HepG2 (cell line): ENCODE data around the gene WAS. TPM values are rescaled to one million over a fixed set of nuclear protein-coding genes. Genes with fewer than 3 reads are reported as not detected.

Source experiments
- AGO2 ChIP-seq: fragments of 200-400 bp; formaldehyde crosslinking; optimal IDR thresholded peaks from 2 replicates; pipeline ENCODE3; 2017; ENCODE audit warnings: mild to moderate bottlenecking, low read depth, low read length, moderate library complexity
- ASH2L ChIP-seq: fragments of 300-600, 200-600 bp; sonication (generic); IDR thresholded peaks from 2 replicates; pipeline ENCODE4 v1.7.0; 2017; ENCODE audit warnings: low read depth, mild to moderate bottlenecking, moderate library complexity, mixed read lengths, low read length; ENCODE audit not compliant: insufficient read length
- FOXA1 ChIP-seq, 2 experiments: fragments of 450-650 bp in 1 of 2; sonication (generic) in 1 of 2; formaldehyde crosslinking in 1 of 2; IDR thresholded peaks; 2 replicates each; pipeline versions ENCODE4 v1.4.0 to v1.6.1; 2016 to 2020; ENCODE audit warnings: missing genetic modification reagents in 1 of 2
- GFI1 ChIP-seq: sonication (generic); formaldehyde crosslinking; IDR thresholded peaks from 2 replicates; pipeline ENCODE4 v1.5.0; 2020; ENCODE audit warnings: missing genetic modification reagents, mild to moderate bottlenecking, borderline replicate concordance
- HOXA5 ChIP-seq: sonication (generic); formaldehyde crosslinking; IDR thresholded peaks from 2 replicates; pipeline ENCODE4 v1.4.0; 2020; ENCODE audit warnings: missing genetic modification reagents
- MAFF ChIP-seq: IDR thresholded peaks from 2 replicates; pipeline ENCODE4 v1.6.1; 2011; ENCODE audit warnings: low read depth, low read length, improper control_type of control experiment
- NFYB ChIP-seq: sonication (generic); formaldehyde crosslinking; IDR thresholded peaks from 2 replicates; pipeline ENCODE4 v1.4.0; 2020; ENCODE audit warnings: missing genetic modification reagents
- SALL1 ChIP-seq: sonication (generic); formaldehyde crosslinking; IDR thresholded peaks from 2 replicates; pipeline ENCODE4 v1.8.0; 2022; ENCODE audit warnings: mild to moderate bottlenecking, missing genetic modification reagents
- TAF1 ChIP-seq: sonication (generic); formaldehyde crosslinking; IDR thresholded peaks from 2 replicates; pipeline ENCODE4 v1.4.0; 2020; ENCODE audit warnings: missing genetic modification reagents
- TCF12 ChIP-seq, 2 experiments: fragments of 450-650 bp in 1 of 2; sonication (generic) in 1 of 2; formaldehyde crosslinking in 1 of 2; IDR thresholded peaks; 2 replicates each; pipeline versions ENCODE4 v1.6.1 to v1.8.0; 2017 to 2022; ENCODE audit warnings: antibody characterized with exemption in 1 of 2, mild to moderate bottlenecking in 1 of 2, missing genetic modification reagents in 1 of 2, moderate library complexity in 1 of 2
- ZNF652 ChIP-seq: IDR thresholded peaks from 2 replicates; pipeline ENCODE4 v1.6.1; 2016; ENCODE audit warnings: low read depth, borderline replicate concordance
- ZNF746 ChIP-seq: sonication (generic); formaldehyde crosslinking; IDR thresholded peaks from 2 replicates; pipeline ENCODE4 v1.8.0; 2022; ENCODE audit warnings: mild to moderate bottlenecking, missing genetic modification reagents
- polyA plus RNA-seq, 8 experiments: library from polyadenylated mRNA; depleted of rRNA in 3 of 8; stranded (reverse) in 7 of 8; unstranded in 1 of 8; fragments of >200 nt; fragmentation: Illumina TruSeq in 4 of 8; extraction: Trizol in 4 of 8; gene quantifications; 2 replicates each; pipeline versions ENCODE4 v1.2.1 to v1.2.3, GENCODE V29; 2011 to 2016; ENCODE audit warnings: low read depth in 4 of 8, missing spikeins in 1 of 8, mixed read lengths in 1 of 8; ENCODE audit not compliant: insufficient read depth in 1 of 8
- total RNA-seq, 5 experiments: library from RNA; depleted of rRNA; stranded (reverse); fragments of >200 nt; fragmentation: Illumina TruSeq; extraction: Trizol; gene quantifications; 2 replicates each; pipeline ENCODE4 v1.2.3, GENCODE V29; 2016; ENCODE audit warnings: low read depth in 1 of 5
- TF ChIP-seq, protein P1 (sequence below): sonication (generic); formaldehyde crosslinking; IDR thresholded peaks from 2 replicates; pipeline ENCODE4 v1.8.1; 2023; ENCODE audit warnings: mild to moderate bottlenecking, missing genetic modification reagents
- TF ChIP-seq, protein P2 (sequence below): sonication (generic); formaldehyde crosslinking; IDR thresholded peaks from 2 replicates; pipeline ENCODE4 v1.4.0; 2020; ENCODE audit warnings: mild to moderate bottlenecking, low read depth, missing genetic modification reagents
- TF ChIP-seq, protein P3 (sequence below): sonication (generic); formaldehyde crosslinking; IDR thresholded peaks from 2 replicates; pipeline ENCODE4; 2020; ENCODE audit warnings: missing genetic modification reagents, mild to moderate bottlenecking, borderline replicate concordance
- TF ChIP-seq, protein P4 (sequence below): sonication (generic); formaldehyde crosslinking; IDR thresholded peaks from 2 replicates; pipeline ENCODE4 v1.5.1; 2020; ENCODE audit warnings: missing genetic modification reagents, mild to moderate bottlenecking, borderline replicate concordance
- TF ChIP-seq, protein P5 (sequence below): sonication (generic); formaldehyde crosslinking; IDR thresholded peaks from 2 replicates; pipeline ENCODE4 v1.4.0; 2020; ENCODE audit warnings: low read depth, missing genetic modification reagents

WAS gene
- total and polyA plus RNA-seq, 2 of the 13 experiments (the other 11 are each of a cell fraction or from before 2014, with no cell fraction given), result 0.11 TPM; not detected in 1

DNA sequence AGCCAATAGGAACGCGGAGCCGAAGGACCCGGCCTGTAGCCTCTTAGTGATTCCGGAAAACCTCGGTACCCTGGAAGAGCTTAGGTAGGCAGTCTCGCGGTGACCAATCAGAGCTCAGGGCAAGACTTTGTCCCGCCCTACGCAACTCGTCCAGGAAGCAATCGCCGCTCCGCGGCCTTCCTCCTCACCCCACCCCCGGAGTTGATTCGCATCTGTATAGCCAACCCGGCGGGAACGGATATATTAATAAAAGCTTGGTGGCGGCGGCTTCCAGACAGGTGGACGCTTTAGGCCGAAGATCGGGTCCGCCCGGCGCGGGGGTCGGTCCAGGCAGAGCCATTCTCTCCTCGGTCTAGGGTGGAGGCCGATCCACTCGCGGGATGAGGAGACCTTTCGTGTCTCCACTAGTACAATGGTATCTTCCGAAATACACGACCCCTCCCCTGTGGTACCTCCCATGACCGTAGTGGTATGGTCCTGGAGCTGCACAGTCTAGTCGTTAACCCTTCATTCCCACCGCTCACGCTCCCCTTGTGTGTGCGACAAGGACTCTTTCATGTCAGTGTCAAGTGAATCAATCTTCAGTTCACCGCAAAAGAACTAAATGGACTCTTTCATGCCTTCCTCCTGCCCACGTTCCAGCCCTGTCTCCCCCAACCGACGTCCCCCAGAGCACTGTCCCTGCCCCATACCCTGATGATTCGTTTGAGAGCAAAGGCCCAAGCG is 53.8 kb downstream of the WAS start (continued):
- TF ChIP-seq, protein P1, sequence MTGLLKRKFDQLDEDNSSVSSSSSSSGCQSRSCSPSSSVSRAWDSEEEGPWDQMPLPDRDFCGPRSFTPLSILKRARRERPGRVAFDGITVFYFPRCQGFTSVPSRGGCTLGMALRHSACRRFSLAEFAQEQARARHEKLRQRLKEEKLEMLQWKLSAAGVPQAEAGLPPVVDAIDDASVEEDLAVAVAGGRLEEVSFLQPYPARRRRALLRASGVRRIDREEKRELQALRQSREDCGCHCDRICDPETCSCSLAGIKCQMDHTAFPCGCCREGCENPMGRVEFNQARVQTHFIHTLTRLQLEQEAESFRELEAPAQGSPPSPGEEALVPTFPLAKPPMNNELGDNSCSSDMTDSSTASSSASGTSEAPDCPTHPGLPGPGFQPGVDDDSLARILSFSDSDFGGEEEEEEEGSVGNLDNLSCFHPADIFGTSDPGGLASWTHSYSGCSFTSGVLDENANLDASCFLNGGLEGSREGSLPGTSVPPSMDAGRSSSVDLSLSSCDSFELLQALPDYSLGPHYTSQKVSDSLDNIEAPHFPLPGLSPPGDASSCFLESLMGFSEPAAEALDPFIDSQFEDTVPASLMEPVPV (CRISPR knock-in tag), result 0 out of 2 replicates have a peak, but pooled peaks have one; percentile 37
- TF ChIP-seq ZNF746 (CRISPR knock-in tag) (no peak), ZNF652 (peak; percentile 98), HOXA5 (CRISPR knock-in tag) (0 out of 2 replicates have a peak, but pooled peaks have one; percentile 46), MAFF (peak; percentile 36; the same call in 1 of the 2 replicates), FOXA1 (IDR thresholded peaks at IDR 0.05) (no peak), FOXA1 (CRISPR knock-in tag; IDR thresholded peaks at IDR 0.05) (no peak), ASH2L (peak; percentile 74), AGO2 (peak; percentile 51), TCF12 (IDR thresholded peaks at IDR 0.05) (no peak), TCF12 (CRISPR knock-in tag; IDR thresholded peaks at IDR 0.05) (no peak), SALL1 (peak; percentile 25), TAF1 (CRISPR knock-in tag) (peak; percentile 51; the same call in 1 of the 2 replicates), GFI1 (CRISPR knock-in tag) (no peak), NFYB (CRISPR knock-in tag) (peak; percentile 95)
- TF ChIP-seq, protein P2, sequence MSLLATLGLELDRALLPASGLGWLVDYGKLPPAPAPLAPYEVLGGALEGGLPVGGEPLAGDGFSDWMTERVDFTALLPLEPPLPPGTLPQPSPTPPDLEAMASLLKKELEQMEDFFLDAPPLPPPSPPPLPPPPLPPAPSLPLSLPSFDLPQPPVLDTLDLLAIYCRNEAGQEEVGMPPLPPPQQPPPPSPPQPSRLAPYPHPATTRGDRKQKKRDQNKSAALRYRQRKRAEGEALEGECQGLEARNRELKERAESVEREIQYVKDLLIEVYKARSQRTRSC, result no peak
- TF ChIP-seq, protein P3, sequence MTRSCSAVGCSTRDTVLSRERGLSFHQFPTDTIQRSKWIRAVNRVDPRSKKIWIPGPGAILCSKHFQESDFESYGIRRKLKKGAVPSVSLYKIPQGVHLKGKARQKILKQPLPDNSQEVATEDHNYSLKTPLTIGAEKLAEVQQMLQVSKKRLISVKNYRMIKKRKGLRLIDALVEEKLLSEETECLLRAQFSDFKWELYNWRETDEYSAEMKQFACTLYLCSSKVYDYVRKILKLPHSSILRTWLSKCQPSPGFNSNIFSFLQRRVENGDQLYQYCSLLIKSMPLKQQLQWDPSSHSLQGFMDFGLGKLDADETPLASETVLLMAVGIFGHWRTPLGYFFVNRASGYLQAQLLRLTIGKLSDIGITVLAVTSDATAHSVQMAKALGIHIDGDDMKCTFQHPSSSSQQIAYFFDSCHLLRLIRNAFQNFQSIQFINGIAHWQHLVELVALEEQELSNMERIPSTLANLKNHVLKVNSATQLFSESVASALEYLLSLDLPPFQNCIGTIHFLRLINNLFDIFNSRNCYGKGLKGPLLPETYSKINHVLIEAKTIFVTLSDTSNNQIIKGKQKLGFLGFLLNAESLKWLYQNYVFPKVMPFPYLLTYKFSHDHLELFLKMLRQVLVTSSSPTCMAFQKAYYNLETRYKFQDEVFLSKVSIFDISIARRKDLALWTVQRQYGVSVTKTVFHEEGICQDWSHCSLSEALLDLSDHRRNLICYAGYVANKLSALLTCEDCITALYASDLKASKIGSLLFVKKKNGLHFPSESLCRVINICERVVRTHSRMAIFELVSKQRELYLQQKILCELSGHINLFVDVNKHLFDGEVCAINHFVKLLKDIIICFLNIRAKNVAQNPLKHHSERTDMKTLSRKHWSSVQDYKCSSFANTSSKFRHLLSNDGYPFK (CRISPR knock-in tag), result peak; percentile 47; the same call in 1 of the 2 replicates
- TF ChIP-seq, protein P4, sequence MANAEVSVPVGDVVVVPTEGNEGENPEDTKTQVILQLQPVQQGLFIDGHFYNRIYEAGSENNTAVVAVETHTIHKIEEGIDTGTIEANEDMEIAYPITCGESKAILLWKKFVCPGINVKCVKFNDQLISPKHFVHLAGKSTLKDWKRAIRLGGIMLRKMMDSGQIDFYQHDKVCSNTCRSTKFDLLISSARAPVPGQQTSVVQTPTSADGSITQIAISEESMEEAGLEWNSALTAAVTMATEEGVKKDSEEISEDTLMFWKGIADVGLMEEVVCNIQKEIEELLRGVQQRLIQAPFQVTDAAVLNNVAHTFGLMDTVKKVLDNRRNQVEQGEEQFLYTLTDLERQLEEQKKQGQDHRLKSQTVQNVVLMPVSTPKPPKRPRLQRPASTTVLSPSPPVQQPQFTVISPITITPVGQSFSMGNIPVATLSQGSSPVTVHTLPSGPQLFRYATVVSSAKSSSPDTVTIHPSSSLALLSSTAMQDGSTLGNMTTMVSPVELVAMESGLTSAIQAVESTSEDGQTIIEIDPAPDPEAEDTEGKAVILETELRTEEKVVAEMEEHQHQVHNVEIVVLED (CRISPR knock-in tag), result peak; percentile 80
- TF ChIP-seq, protein P5, sequence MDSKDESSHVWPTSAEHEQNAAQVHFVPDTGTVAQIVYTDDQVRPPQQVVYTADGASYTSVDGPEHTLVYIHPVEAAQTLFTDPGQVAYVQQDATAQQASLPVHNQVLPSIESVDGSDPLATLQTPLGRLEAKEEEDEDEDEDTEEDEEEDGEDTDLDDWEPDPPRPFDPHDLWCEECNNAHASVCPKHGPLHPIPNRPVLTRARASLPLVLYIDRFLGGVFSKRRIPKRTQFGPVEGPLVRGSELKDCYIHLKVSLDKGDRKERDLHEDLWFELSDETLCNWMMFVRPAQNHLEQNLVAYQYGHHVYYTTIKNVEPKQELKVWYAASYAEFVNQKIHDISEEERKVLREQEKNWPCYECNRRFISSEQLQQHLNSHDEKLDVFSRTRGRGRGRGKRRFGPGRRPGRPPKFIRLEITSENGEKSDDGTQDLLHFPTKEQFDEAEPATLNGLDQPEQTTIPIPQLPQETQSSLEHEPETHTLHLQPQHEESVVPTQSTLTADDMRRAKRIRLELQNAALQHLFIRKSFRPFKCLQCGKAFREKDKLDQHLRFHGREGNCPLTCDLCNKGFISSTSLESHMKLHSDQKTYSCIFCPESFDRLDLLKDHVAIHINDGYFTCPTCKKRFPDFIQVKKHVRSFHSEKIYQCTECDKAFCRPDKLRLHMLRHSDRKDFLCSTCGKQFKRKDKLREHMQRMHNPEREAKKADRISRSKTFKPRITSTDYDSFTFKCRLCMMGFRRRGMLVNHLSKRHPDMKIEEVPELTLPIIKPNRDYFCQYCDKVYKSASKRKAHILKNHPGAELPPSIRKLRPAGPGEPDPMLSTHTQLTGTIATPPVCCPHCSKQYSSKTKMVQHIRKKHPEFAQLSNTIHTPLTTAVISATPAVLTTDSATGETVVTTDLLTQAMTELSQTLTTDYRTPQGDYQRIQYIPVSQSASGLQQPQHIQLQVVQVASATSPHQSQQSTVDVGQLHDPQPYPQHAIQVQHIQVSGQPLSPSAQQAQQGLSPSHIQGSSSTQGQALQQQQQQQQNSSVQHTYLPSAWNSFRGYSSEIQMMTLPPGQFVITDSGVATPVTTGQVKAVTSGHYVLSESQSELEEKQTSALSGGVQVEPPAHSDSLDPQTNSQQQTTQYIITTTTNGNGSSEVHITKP (CRISPR knock-in tag), result peak; percentile 99
